ENCODE measurements around the gene SEZ6.

The SEZ6 gene

DNA sequence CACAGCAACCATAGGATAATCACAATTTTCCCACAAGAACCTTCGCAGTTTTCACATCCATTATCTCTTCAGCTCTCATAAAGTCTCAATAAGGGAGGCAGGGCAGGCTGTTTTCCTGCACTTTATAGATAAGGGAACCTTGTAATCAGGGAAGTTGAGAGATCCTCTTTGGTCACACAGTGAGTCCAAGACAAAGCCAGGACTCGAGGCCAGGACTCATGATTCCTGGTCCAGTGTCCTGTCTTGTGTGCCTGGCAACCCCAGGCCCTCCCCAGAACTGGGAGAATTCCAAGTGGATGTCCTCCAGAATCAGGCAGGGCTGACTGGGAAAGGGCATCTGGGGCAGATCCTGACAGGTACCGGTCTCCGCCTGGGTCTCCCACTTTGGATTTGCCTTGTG lies 31.4 kb downstream of the SEZ6 start:
- no peak for DNase-seq (ENCODE audit: low read depth)

DNA sequence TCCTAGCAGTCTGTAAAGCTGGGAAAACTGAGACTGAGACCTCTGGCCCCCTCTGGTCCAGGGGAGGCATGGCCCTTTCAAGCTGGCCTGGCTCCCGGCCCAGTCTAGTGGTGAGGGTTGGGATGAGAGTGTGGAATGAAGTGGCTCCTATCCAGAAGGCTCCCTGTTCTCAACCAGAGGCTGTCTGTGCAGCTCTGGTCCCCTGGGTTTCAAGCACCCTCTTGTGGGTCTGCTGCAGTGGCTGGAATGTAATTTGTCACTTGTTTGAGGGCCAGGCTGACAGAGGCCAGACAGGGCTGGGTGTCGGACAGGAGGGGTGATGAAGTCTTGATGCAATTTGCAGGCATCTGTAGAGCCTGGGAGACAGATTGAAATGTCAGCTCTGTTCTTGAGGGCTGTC lies 32.4 kb downstream of the SEZ6 start:
- DNase-seq (ENCODE audit: low read depth), result no peak

DNA sequence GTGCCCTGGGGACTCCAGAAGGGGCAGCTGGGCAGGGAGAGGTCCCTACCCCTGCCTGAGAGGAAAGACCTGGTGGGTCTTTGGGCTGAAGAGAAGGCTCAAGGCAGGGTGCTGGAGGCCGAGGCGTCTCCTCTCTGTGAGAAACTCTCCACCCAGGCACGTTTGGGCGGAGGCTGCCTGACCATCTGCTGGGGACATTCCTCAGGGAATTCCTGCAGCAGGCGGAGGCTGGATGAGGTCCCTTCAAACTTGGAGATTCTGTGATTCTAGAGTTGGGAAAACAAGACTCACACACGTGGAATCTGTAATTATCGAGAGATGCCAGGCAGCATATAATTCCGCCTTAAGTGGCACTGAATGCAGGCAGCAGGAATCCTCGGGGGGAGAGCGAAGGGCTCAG lies 33.4 kb downstream of the SEZ6 start:
- no peak for DNase-seq (ENCODE audit: low read depth)

DNA sequence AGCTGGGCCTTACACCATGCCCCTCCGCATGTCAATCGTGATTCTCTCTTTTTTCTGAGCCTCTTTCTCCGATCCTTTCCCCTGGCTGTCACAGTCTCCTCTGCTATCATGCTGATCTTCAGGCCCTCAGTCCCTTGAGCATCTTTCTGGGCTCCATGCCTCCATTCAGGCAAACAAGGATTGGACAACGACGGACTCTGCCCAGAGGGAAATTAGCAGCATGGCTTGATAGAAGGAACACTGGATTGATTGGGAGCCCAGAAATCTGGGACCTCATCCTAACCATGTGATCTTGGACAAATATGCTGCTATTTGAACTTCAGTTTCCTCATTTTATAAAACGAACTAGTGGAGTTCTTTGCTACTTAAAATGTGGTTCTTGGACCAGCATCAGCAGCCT lies 35.0 kb downstream of the SEZ6 start:
- no peak for DNase-seq (ENCODE audit: low read depth)

GRCh38 chr17:28969706-28970393 lies 36.0 kb downstream of the SEZ6 start:
- DNase-seq (ENCODE audit: low read depth), result no peak

DNA sequence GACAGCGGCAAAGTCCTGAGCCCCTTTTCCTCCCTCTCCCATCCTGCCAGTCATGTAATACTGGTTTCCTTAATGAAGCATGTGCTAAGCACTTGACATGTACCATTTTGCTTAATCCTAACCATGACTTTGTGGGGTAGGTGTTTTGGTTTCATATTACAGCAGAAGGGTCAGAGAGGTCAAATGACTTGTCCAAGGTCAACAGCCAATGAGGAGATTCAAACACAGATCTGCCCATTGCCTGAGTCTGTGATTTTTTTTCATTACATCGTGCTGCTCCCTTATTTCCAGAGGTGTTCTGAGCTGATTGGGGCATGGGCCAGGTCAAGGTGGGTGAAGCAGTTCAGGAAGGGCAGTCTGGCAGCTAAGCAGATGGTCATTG lies 36.9 kb downstream of the SEZ6 start:
- no peak for DNase-seq (ENCODE audit: low read depth)

- no peak for DNase-seq (ENCODE audit: low read depth)
These were observed 37.5 kb downstream of the SEZ6 start for GRCh38 chr17:28968231-28968913.

DNA sequence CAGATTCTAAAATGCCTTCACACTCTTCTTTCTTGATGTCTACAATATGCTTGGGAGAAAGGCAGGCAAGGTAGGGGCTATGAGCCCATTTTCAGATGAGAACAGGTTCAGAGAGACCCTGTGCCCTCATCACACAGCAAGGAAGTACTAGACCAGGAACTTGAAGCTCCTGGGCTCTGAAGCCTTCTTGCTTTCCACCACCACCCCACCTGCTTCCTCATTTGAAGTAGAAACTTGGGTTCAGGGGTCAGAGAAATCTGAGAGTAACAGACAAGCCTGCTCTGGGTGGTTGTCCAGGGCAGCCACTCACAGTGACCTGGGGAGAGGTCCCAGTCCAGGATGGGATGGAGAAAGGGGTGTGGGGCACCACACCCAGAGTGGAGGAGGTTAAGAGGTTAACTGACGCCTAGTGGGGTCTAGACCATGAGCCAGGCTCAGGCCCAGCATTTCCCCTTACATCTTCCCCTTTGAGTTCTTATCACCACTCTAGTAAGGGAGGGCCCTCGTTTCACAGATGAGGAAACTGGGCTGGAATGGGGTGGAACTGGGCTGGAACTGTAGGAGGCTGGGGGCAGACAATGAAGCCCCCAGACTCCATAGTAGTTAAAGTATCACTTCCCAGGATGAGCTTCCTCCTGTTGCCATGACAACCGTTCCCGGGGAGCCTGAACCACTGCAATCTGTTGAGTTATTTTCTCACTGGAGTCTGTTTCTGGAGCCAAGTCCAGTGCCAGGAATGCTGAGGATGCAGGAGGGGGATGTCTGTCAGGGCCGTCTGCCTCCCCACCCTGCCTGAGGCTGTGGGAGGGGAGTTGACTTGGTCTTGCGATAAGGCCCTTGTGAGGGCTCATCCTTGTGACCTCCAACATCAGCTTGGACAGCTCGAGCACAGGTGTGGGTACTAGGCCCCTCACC lies 38.4 kb downstream of the SEZ6 start:
- no peak for DNase-seq (ENCODE audit: low read depth)

DNA sequence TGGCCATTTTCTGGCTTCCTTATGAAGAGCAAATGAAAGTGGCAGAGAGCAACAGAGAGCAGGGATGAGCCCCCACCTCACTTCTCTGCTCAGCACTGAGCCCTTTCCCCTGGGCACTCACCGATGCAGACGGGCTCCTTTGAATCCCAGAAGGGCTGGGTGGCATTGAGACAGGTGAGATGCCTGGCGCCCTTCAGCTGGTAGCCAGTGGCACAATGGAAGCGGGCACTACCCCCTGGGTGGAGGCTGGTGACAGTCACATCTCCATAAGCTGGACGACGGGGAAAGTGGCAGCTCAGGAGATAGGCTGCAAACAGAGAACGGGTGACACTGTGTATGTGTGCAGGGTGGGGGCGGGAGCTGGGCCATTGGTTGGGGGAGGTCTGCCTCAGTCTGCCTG lies 42.0 kb downstream of the SEZ6 start:
- DNase-seq (ENCODE audit: low read depth), result no peak

- DNase-seq (ENCODE audit: low read depth), result no peak
These were observed 42.7 kb downstream of the SEZ6 start for GRCh38 chr17:28963055-28963611.

- DNase-seq (ENCODE audit: low read depth), result no peak
These were observed 44.4 kb downstream of the SEZ6 start for GRCh38 chr17:28961391-28961790.

DNA sequence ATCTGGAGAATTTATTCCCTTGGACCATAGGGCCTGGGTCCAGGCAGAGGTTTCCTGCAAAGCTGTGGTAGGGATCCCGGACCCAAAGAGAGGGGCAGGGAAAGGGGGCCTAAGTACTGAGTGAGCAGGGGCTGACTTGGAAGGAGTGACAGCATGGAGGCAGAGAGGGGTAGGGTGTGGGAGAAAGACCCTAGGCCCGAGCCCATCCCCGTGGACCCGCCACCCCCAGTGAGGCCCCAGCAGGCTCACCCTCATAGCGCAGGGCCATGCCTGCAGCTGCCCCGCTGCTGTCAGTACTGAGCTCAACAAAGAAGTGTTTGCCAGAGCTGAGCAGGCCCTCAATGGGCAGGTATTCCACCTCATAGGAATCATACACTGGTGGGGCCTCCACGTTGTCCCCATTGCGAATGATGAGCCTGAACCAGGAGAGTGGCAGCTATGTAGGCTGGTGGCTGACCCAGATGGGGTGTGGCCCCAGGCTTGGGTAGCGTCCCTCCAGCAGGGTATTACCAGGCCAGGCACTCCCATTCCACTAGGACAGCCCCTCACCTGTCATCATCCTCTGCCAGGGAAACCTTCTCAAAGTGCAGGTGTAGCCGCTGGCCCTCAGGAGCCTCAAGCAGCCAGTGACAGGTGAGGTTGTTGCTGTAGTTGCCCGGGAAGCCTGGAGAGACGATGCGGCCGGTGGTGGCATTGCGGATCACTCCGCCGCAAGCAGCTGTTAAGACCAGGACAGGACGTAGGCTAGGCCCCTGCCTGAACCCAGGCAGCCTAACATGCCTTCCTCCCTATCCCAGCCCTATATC lies 45.4 kb downstream of the SEZ6 start:
- no peak for DNase-seq (ENCODE audit: low read depth)

DNA sequence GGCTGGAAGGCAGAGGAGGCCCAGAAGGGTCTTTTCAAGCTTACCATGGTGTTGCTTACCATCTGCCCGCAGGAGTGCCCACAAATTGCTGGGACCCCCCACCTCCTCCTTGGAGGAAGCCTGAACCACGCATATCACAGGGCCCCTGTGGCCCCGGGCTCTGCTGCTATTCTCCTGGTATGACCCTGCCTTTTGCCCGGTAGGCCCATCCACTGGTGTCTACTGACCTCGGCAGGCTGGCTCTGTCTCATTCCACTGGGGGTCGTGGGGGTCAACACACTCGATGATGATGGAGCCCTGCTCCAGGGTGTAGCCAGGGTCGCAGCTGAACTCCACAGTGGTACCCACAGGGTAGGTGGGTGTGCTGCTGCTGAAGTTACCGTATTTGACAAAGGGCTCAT lies 46.4 kb downstream of the SEZ6 start:
- no peak for DNase-seq (ENCODE audit: low read depth)

DNA sequence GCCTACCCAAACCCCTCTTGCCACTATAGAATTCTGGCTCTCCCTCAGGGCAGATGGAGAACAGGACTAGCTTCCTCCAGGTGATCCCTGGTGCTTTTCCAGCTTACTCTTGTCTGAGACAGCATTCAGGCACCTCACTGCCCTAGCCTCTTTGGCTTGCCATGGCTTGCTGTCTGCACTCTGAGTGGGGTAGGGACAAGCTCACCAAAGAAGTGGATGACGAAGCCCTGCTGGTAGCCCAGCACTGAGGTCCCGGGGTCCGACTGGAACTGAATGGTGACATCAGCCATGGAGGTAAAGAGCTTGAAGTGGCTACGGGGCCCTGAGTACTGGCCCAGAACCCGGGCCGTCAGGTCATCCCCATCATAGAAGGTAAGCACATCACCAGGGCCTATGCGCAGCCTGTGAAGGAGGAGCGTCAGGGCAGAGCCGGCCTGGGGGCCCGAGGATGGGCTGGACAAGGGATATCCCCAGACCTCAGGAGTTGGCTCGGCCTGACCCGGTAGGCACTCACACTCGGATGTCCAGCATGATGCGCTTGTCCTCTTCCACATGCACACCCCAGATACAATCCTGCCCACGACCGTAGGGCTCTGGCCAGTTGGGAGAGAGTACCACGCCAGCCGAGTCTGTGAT lies 46.9 kb downstream of the SEZ6 start:
- DNase-seq (ENCODE audit: low read depth), result no peak

DNA sequence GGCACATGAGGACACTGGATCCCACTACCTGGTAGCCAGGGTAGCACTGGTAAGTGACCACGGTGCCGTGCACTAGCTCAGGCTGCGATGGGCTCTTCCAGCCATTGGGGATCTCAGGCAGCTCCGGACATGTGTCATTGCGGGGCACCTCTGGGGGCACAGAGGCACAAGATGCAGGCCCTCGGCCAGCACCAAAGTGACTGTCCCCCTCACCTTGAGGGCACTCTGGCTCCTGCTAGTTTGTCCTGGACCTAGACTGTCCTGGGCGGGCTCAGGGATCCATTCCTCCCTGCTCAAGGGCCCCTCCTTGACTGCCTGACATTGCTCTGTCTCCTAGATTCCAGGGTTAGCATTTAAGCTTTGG lies 47.9 kb downstream of the SEZ6 start:
- no peak for DNase-seq (ENCODE audit: low read depth)

DNA sequence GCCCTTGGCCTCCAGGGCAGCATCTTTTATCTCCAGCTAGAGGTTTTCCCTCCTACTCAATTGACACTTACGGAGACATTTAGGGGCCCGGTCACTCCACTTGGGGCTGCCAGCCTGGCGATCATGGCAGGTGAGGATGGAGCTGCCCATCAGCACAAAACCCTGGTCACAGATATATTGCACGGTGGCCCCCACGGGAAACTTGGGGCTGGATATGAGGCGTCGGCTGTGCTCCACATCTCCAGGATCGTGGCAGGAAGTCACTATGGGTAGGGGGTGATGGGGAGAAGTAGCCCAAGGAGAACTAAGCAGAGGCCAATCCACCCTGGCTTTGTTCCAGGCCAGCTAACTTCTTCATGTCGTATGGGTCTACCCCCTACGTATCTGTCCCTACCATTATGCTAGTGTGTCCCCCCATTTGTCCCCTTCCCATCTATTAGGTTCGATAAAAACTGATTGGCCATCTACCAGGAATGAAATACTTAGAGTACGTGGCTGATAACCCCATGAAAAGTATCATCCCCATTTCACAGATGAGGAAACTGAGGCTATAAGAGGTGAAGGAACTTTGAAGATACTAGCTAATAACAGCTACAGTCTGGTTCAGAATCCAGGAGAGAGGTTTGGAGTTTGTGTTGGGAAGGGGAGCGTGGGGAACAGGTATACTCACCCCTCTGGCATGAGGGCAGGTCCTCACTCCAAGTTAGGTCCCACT lies 48.4 kb downstream of the SEZ6 start:
- DNase-seq (ENCODE audit: low read depth), result no peak

DNA sequence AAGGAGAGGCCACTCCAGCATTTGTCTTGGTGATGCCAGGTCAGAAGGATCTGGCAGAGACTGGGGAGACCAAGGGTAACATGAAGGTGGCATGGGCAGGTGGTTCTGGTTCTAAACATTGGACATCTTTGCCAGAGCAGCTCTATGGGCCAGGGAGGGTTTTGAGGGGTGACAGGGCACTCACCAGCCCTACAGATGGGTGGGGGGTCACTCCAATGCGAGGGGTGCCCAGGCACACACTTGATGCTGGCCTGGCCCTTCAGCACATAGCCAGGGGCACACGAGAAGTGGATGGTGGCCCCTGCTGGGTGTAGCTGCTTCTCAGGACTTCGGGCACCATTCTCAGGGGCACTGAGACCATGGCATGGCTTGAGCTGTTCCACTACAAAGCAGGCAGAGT lies 49.0 kb downstream of the SEZ6 start:
- no peak for DNase-seq (ENCODE audit: low read depth)

DNA sequence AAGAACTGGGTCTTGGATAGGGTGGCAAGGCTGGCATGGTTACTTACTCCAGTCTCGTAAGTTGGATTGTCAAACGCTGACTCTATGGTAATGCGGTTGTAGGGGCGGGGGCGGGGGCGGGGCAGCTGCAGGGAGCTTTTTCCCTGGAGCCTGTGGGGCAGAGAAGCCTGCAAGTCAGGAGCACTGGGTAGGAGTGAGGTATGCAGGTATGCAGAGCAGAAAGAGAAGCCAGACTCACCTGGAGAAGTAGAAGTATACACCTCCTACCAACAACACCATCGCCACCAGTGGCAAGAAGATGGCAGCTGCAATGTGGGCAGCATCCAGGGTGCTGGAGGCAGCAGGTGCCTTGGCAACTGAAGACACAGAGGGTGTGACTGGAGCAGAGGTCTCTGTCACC lies 49.7 kb downstream of the SEZ6 start:
- no peak for DNase-seq (ENCODE audit: low read depth)

DNA sequence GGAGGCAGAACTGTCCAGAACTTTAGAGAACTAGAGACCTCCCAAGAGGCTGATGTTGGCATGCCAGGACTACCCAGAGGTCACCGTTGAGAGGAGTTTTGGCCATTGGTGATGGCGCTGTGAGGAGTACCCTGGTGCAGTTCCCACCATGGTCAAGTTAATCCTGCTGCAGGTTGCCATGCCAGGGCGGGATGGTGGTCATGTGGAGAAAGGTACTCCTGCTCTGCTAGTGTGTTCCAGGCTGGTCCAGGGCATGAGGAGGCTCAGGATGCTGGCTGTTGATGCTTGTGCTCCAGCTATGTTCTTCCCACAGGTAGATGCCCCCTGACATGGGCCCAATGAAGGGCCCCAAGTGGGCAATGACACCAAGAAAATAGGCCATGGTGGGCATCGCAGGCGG lies 50.4 kb downstream of the SEZ6 start:
- DNase-seq (ENCODE audit: low read depth), result no peak

DNA sequence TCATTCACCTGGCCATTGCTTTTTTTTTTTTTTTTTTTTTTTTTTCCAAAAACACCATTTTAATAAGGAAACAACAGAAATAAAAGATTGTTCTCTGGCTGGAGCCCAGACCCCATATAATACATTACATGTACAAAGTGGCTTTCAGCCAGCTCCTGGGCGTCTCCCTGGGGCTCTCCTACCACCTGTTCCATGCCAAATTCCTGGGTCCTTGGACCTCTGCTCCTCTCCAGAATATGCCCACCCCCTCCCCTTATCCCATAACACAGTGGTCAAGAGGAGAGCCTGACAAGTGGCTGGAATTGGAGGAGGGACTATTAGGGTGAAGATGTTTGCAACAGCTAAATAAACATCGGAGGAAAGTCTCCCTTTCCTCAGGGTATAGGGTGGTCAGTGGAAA lies 50.9 kb downstream of the SEZ6 start:
- DNase-seq (ENCODE audit: low read depth), result no peak
